ENCODE measurements around the gene ASB5. TPM values are rescaled to one million over a fixed set of nuclear protein-coding genes. Genes with fewer than 3 reads are reported as not detected.
A peak's percentile ranks its signal among the peaks of the same experiment; 100 is the strongest.

The ASB5 gene
- total RNA-seq, 6 experiments from 2014 or later, result 0.19 to 0.23 TPM; not detected in 4

DNA sequence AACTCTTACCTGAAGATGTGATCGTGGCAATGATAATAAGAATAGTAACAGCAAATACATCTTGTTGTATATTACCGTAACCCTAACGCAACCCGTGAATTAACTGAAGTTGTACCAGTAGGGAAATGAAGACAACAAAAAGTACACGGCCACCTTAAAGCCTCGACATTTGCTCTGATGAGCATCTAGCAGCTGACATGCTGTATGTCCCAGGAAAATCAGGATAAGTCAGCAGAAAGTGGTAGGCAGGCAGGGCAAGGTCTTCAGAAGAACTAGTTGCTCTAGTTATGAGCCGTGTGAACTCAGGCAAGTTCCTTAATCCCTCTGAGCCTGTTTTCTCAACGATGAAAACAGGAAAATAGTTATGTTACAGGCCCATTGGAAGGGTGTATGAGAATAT, 7.7 kb upstream of the ASB5 start:
- H3K4me3 ChIP-seq, result peak overlapping the region in 1 of 3 donors; percentile 41
- ATAC-seq (no peak), DNase-seq (no peak)
- no peaks in the 10 kb centered on the region for H3K27me3 ChIP-seq
- intact Hi-C loops (cut with DNase I), result no loop called here
- no peaks in the 10 kb centered on the region for H3K36me3 ChIP-seq
- 75% methylated on average over 8 of the region's 8 CpGs for WGBS (ENCODE audit: insufficient coverage, low coverage, low lambda C conversion rate, missing lambda C conversion rate)
- no peak for TF ChIP-seq POLR2A (IDR thresholded peaks at IDR 0.05)
- TF ChIP-seq, protein P1, sequence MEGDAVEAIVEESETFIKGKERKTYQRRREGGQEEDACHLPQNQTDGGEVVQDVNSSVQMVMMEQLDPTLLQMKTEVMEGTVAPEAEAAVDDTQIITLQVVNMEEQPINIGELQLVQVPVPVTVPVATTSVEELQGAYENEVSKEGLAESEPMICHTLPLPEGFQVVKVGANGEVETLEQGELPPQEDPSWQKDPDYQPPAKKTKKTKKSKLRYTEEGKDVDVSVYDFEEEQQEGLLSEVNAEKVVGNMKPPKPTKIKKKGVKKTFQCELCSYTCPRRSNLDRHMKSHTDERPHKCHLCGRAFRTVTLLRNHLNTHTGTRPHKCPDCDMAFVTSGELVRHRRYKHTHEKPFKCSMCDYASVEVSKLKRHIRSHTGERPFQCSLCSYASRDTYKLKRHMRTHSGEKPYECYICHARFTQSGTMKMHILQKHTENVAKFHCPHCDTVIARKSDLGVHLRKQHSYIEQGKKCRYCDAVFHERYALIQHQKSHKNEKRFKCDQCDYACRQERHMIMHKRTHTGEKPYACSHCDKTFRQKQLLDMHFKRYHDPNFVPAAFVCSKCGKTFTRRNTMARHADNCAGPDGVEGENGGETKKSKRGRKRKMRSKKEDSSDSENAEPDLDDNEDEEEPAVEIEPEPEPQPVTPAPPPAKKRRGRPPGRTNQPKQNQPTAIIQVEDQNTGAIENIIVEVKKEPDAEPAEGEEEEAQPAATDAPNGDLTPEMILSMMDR (IDR thresholded peaks at IDR 0.05), result no peak
- H3K27ac ChIP-seq, result no peak overlapping the region
- H3K9me3 ChIP-seq, result no peaks in the 10 kb centered on the region
- H3K4me1 ChIP-seq, result no peaks in the 10 kb centered on the region

DNA sequence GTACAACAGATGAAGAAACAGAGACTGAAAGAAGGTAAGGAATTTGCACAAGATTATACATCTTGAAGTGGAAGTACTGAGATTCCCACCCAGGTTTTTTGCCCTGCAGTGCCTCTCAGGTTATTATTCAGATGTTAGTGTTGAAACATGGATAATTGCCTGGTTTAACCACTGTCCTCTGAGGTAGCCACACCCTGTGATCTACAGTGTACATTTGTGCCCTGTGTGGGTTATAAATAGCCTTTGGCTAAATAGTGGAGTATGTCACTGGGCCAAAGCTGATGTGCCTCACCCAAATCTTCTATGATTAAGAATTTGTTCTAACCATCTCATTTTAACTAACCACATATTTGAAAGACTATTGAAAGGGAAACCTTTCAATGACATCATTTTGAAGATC, 5.4 kb upstream of the ASB5 start:
- DNase-seq (no peak), ATAC-seq (no peak)
- intact Hi-C loops (cut with DNase I), result no loop called here
- TF ChIP-seq POLR2A (IDR thresholded peaks at IDR 0.05), result no peak
- TF ChIP-seq, protein P1 (IDR thresholded peaks at IDR 0.05), result no peak
- no peaks in the 10 kb centered on the region for H3K9me3 ChIP-seq
- no peak overlapping the region for H3K27ac ChIP-seq
- no peak overlapping the region for H3K4me3 ChIP-seq
- no peaks in the 10 kb centered on the region for H3K36me3 ChIP-seq
- H3K27me3 ChIP-seq, result no peaks in the 10 kb centered on the region
- no peaks in the 10 kb centered on the region for H3K4me1 ChIP-seq

DNA sequence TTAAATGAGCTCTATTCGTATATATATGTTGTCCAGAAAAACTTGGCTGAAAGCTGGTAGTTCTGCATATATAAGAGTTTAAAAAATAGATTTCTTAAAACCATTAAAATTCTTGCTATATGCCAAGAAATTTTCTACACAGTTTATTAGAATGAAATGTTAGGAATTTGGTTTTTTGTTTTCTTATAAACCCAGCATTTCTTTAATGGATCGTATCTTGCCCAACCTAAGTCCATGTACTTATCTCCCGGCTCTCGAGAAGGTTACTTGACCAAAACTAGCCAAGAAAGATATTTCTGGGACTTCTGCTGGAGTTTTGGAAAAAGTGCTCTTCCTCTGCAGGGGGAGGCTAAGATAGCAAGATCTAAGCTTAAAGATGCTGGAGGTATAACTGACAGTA, 4.7 kb upstream of the ASB5 start:
- Histone ChIP-seq H3K27me3 (no peaks in the 10 kb centered on the region), H3K27ac (no peak overlapping the region), H3K4me3 (no peak overlapping the region), H3K4me1 (no peaks in the 10 kb centered on the region), H3K36me3 (no peaks in the 10 kb centered on the region), H3K9me3 (no peaks in the 10 kb centered on the region)
- TF ChIP-seq POLR2A (IDR thresholded peaks at IDR 0.05), result no peak
- TF ChIP-seq, protein P1 (IDR thresholded peaks at IDR 0.05), result no peak
- intact Hi-C loops (cut with DNase I), result no loop called here
- 66% methylated on average over 4 of the region's 4 CpGs for WGBS (ENCODE audit: insufficient coverage, low coverage, low lambda C conversion rate, missing lambda C conversion rate)
- DNase-seq (no peak), ATAC-seq (no peak)

DNA sequence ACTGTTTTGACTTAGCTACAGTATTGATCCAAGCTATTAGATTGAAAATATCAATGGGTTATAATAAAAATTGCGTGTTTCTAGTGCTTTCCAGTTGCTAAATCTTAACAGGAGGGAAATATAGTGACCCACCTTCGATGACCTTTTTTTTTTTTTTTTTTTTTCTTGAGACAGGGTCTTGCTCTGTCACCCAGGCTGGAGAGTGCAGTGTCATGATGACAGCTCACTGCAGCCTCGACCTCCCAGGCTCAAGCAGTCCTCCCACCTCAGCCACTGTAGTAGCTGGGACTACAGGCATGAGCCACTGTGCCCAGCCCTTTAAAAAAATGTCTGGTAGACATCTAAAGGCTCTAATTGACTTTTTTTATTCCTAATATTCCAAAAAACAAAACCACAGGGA, 3.8 kb upstream of the ASB5 start:
- TF ChIP-seq POLR2A (IDR thresholded peaks at IDR 0.05), result no peak
- TF ChIP-seq, protein P1 (IDR thresholded peaks at IDR 0.05), result no peak
- no peaks in the 10 kb centered on the region for H3K9me3 ChIP-seq
- ATAC-seq, result no peak
- H3K36me3 ChIP-seq, result no peaks in the 10 kb centered on the region
- 54% methylated on average over 3 of the region's 3 CpGs for WGBS (ENCODE audit: insufficient coverage, low coverage, low lambda C conversion rate, missing lambda C conversion rate)
- DNase-seq, result no peak
- intact Hi-C loops (cut with DNase I), result no loop called here
- H3K27me3 ChIP-seq, result no peaks in the 10 kb centered on the region
- no peak overlapping the region for H3K4me3 ChIP-seq
- no peak overlapping the region for H3K27ac ChIP-seq
- H3K4me1 ChIP-seq, result no peaks in the 10 kb centered on the region

DNA sequence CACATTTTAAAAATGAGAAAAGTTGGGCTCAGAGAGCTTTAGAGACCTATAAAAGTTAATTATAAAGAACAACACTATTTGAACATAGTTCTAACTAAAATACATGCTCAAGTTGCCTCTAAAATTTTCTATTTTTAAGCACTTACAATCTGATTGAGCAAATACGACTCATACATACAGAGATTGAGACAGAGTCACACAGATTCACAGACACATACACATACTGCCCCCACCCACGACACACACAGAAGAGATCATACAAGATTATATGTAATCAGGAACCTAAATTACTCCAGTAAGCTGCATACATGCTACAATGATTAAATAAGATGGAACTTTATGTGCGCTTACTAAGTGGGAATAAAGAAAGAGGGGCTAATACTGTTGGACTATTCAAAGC, 2.7 kb upstream of the ASB5 start:
- DNase-seq (no peak), ATAC-seq (no peak)
- H3K4me3 ChIP-seq, result no peak overlapping the region
- WGBS (ENCODE audit: insufficient coverage, low coverage, low lambda C conversion rate, missing lambda C conversion rate), result 64% methylated on average over 3 of the region's 3 CpGs
- no peaks in the 10 kb centered on the region for H3K36me3 ChIP-seq
- TF ChIP-seq, protein P1 (IDR thresholded peaks at IDR 0.05), result no peak
- TF ChIP-seq POLR2A (IDR thresholded peaks at IDR 0.05), result no peak
- no peaks in the 10 kb centered on the region for H3K9me3 ChIP-seq
- no peaks in the 10 kb centered on the region for H3K27me3 ChIP-seq
- no peaks in the 10 kb centered on the region for H3K4me1 ChIP-seq
- intact Hi-C loops (cut with DNase I), result no loop called here
- H3K27ac ChIP-seq, result no peak overlapping the region
